Esophagus muscularis mucosa (tissue), 4 donors: Measurements from ENCODE around the gene NDUFAF8. TPM values are rescaled to one million over a fixed set of nuclear protein-coding genes. Genes with fewer than 3 reads are reported as not detected.
A peak's percentile ranks its signal among the peaks of the same experiment; 100 is the strongest.
"Not testable (repeated sequence)": the region's sequence is repeated elsewhere in the genome, so short reads cannot be mapped to it uniquely, and the experiment has no call there.

Experiments used
- DNase-seq: peaks from one replicate; pipeline ENCODE4 v3.0.0-alpha.2; 2017; ENCODE audit errors: extremely low spot score
- H3K27ac ChIP-seq, 4 donors: fragments of 200-600 bp; sonication (generic); replicated peaks in 1 of 4; 1 replicate in 3 of 4; 2 replicates in 1 of 4; pipeline ENCODE4 v1.5.1; 2016 to 2019; ENCODE audit warnings: mild to moderate bottlenecking in 1 of 4
- H3K27me3 ChIP-seq, 4 donors: fragments of 200-600 bp; sonication (generic); one replicate each; pipeline versions ENCODE4 v1.5.1 to v1.6.0; 2016 to 2019
- H3K36me3 ChIP-seq, 4 donors: fragments of 200-600 bp; sonication (generic); one replicate each; pipeline ENCODE4 v1.5.1; 2016 to 2019
- H3K4me1 ChIP-seq, 4 donors: fragments of 200-600 bp; sonication (generic); one replicate each; pipeline ENCODE4 v1.5.1; 2016 to 2019
- H3K4me3 ChIP-seq, 4 donors: fragments of 200-600 bp; sonication (generic); 1 replicate in 2 of 4; 2 replicates in 2 of 4; pipeline ENCODE4 v1.5.1; 2016 to 2019; ENCODE audit warnings: mild to moderate bottlenecking in 4 of 4, moderate library complexity in 1 of 4
- H3K9me3 ChIP-seq, 4 donors: fragments of 200-600 bp; sonication (generic); 1 replicate in 3 of 4; 2 replicates in 1 of 4; pipeline ENCODE4 v1.5.1; 2016 to 2019
- EP300 ChIP-seq: sonication (generic); formaldehyde crosslinking; IDR thresholded peaks from one replicate; pipeline ENCODE4 v1.6.1; 2017; ENCODE audit warnings: antibody characterized with exemption
- POLR2A ChIP-seq: fragments of 450-650 bp; IDR thresholded peaks from one replicate; pipeline ENCODE4 v1.6.1; 2017; ENCODE audit warnings: antibody characterized with exemption, moderate library complexity, mild to moderate bottlenecking, low read depth
- POLR2AphosphoS5 ChIP-seq, 2 donors: sonication (generic); formaldehyde crosslinking; IDR thresholded peaks; one replicate each; pipeline ENCODE4 v1.6.1; 2017; ENCODE audit warnings: antibody characterized with exemption in 2 of 2
- whole genome bisulfite sequencing: methylation state at CpG from one replicate; pipeline ENCODE4 v1.1.5; 2018; 5-methylcytosine and 5-hydroxymethylcytosine counted together
- intact Hi-C: fragments of 100-400 bp; cut with DNase I; formaldehyde crosslinking; loops from one replicate; pipeline ENCODE4 v1.15.1; 2023
- total RNA-seq, 4 donors: library from RNA; depleted of rRNA; stranded (reverse); fragments of >200 nt; gene quantifications; one replicate each; pipeline versions ENCODE4 v1.1.0 to v1.2.1, GENCODE V29; 2016
- TF ChIP-seq, protein P1 (sequence below), 3 experiments: fragments of 200-600 bp in 2 of 3; fragments of 450-650 bp in 1 of 3; sonication (generic) in 2 of 3; IDR thresholded peaks; one replicate each; pipeline ENCODE4 v1.5.1; 2017 to 2019; ENCODE audit warnings: antibody characterized with exemption in 3 of 3, mild to moderate bottlenecking in 2 of 3, moderate library complexity in 1 of 3

Gene NDUFAF8
- total RNA-seq, 4 donors from 2014 or later, result 34.6 to 54.8 (median 40.4) TPM

GRCh38 chr17:81223762-81224130 is 15.4 kb upstream of the NDUFAF8 start:
- no peaks in the 10 kb centered on the region for H3K27me3 ChIP-seq
- peaks cover 19 to 27% (median 24%) of the 10 kb centered on the region in 4 donors for H3K4me1 ChIP-seq
- intact Hi-C loops, result no loop called here
- H3K4me3 ChIP-seq, result peak overlapping the region; percentile 65 to 85 (median 80)
- H3K9me3 ChIP-seq, result no peaks in the 10 kb centered on the region
- no peak for TF ChIP-seq POLR2AphosphoS5 (IDR thresholded peaks at IDR 0.05)
- TF ChIP-seq POLR2A, result no peak
- TF ChIP-seq EP300, result no peak
- TF ChIP-seq, protein P1, sequence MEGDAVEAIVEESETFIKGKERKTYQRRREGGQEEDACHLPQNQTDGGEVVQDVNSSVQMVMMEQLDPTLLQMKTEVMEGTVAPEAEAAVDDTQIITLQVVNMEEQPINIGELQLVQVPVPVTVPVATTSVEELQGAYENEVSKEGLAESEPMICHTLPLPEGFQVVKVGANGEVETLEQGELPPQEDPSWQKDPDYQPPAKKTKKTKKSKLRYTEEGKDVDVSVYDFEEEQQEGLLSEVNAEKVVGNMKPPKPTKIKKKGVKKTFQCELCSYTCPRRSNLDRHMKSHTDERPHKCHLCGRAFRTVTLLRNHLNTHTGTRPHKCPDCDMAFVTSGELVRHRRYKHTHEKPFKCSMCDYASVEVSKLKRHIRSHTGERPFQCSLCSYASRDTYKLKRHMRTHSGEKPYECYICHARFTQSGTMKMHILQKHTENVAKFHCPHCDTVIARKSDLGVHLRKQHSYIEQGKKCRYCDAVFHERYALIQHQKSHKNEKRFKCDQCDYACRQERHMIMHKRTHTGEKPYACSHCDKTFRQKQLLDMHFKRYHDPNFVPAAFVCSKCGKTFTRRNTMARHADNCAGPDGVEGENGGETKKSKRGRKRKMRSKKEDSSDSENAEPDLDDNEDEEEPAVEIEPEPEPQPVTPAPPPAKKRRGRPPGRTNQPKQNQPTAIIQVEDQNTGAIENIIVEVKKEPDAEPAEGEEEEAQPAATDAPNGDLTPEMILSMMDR (IDR thresholded peaks at IDR 0.05), result no peak
- peak overlapping the region; percentile 32 to 69 (median 56) for H3K27ac ChIP-seq
- DNase-seq, result no peak
- peaks cover 7 to 22% (median 15%) of the 10 kb centered on the region in 4 donors for H3K36me3 ChIP-seq
- 26% methylated on average over 9 of the region's 11 CpGs for WGBS

GRCh38 chr17:81227630-81228029 is 11.5 kb upstream of the NDUFAF8 start:
- H3K9me3 ChIP-seq, H3K27ac ChIP-seq, DNase-seq, intact Hi-C loops, H3K4me3 ChIP-seq, H3K27me3 ChIP-seq: not testable (repeated sequence)
- peaks cover 5 to 11% (median 8%) of the 10 kb centered on the region in 4 donors for H3K4me1 ChIP-seq
- whole genome bisulfite sequencing, result 64% methylated on average over 2 of the region's 2 CpGs
- H3K36me3 ChIP-seq, result peaks cover 23 to 46% (median 44%) of the 10 kb centered on the region in 4 donors

DNA sequence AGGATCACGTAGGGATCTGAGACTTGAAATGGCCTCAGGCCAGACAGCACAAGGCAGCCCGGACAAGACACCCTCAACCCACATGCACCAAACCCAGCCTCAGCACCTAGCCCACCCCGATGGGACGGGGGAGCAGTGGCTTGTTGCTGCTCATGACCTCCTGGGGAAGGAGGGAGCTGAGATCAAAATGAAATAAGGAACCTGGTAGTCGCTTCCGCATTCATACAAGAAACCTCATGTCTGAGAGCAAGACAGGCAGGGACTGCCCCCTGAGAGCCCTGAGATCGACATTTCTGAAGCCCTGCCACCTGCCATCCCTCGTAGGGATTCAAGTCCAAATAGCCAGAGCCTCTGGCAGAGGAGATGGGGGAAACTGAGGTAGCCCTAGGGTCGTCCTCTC is 10.7 kb upstream of the NDUFAF8 start:
- Histone ChIP-seq H3K9me3 (no peaks in the 10 kb centered on the region), H3K4me1 (peaks cover 4 to 7% (median 5%) of the 10 kb centered on the region in 4 donors), H3K4me3 (no peak overlapping the region), H3K27me3 (no peaks in the 10 kb centered on the region), H3K27ac (no peak overlapping the region), H3K36me3 (peaks cover 29 to 54% (median 52%) of the 10 kb centered on the region in 4 donors)
- intact Hi-C loops, result no loop called here
- WGBS, result 63% methylated on average over 6 of the region's 9 CpGs
- DNase-seq, result no peak
- no peak for TF ChIP-seq POLR2A
- TF ChIP-seq, protein P1 (IDR thresholded peaks at IDR 0.05), result no peak

- Histone ChIP-seq H3K36me3 (peaks cover 29 to 61% (median 58%) of the 10 kb centered on the region in 4 donors), H3K9me3 (no peaks in the 10 kb centered on the region), H3K4me3 (no peak overlapping the region), H3K4me1 (peaks cover 0 to under 1% (median 0%) of the 10 kb centered on the region in 4 donors), H3K27me3 (no peaks in the 10 kb centered on the region), H3K27ac (no peak overlapping the region)
- no peak for TF ChIP-seq EP300
- TF ChIP-seq, protein P1 (IDR thresholded peaks at IDR 0.05), result no peak
- no peak for TF ChIP-seq POLR2A
- no peak for TF ChIP-seq POLR2AphosphoS5 (IDR thresholded peaks at IDR 0.05)
- WGBS, result 79% methylated on average over 11 of the region's 32 CpGs
- intact Hi-C loops, result no loop called here
- no peak for DNase-seq
These were observed 10.1 kb upstream of the NDUFAF8 start for GRCh38 chr17:81228834-81229665.

GRCh38 chr17:81229666-81229920 is 9.5 kb upstream of the NDUFAF8 start:
- 92% methylated on average over 12 of the region's 14 CpGs for WGBS
- TF ChIP-seq POLR2AphosphoS5 (IDR thresholded peaks at IDR 0.05), result no peak
- no peak for TF ChIP-seq EP300
- TF ChIP-seq, protein P1 (IDR thresholded peaks at IDR 0.05), result no peak
- no peak for TF ChIP-seq POLR2A
- no peak for DNase-seq
- H3K27ac ChIP-seq, result no peak overlapping the region
- no peaks in the 10 kb centered on the region for H3K4me1 ChIP-seq
- H3K36me3 ChIP-seq, result peaks cover 29 to 66% (median 61%) of the 10 kb centered on the region in 4 donors
- H3K27me3 ChIP-seq, result no peaks in the 10 kb centered on the region
- intact Hi-C loops, result no loop called here
- H3K9me3 ChIP-seq, result no peaks in the 10 kb centered on the region
- no peak overlapping the region for H3K4me3 ChIP-seq
